ENCODE data around the gene CLIC3.

- TF ChIP-seq CTCF (conservative IDR thresholded peaks at IDR 0.05; ENCODE audit: low read depth, low read length) (no peak), EZH2 (IDR thresholded peaks at IDR 0.05; ENCODE audit: borderline replicate concordance, low read depth, low read length, poor library complexity, severe bottlenecking) (no peak)
These were observed 17.2 kb upstream of the CLIC3 start for GRCh38 chr9:137013571-137013940.

All from A673 (cell line).